GM21786 (cell line): ENCODE results near the gene CD274.
A peak's percentile ranks its signal among the peaks of the same experiment; 100 is the strongest.
"Not testable (repeated sequence)": the region's sequence is repeated elsewhere in the genome, so short reads cannot be mapped to it uniquely, and the experiment has no call there.

ENCODE experiments used
- ATAC-seq: cut with Tn5 transposase; IDR thresholded peaks from one replicate; pipeline ENCODE4 v1.9.1; 2021; ENCODE audit not compliant: unreplicated experiment

The CD274 gene

GRCh38 chr9:5460157-5460556 is 9.8 kb downstream of the CD274 start:
- no peak for ATAC-seq

GRCh38 chr9:5464831-5465330 is 14.5 kb downstream of the CD274 start:
- not testable (repeated sequence) for ATAC-seq

- no peak for ATAC-seq
Measured at GRCh38 chr9:5466005-5466404, 15.7 kb downstream of the CD274 start.

- ATAC-seq: no peak
Measured at GRCh38 chr9:5466766-5467165, 16.4 kb downstream of the CD274 start.

GRCh38 chr9:5468850-5469249 is 18.5 kb downstream of the CD274 start:
- ATAC-seq: no peak

GRCh38 chr9:5470122-5470521 is 19.8 kb downstream of the CD274 start:
- no peak for ATAC-seq

- ATAC-seq: no peak
Measured at GRCh38 chr9:5470816-5471215, 20.5 kb downstream of the CD274 start.

GRCh38 chr9:5475611-5476010 is 25.3 kb downstream of the CD274 start:
- not testable (repeated sequence) for ATAC-seq

GRCh38 chr9:5478206-5478605 is 27.9 kb downstream of the CD274 start:
- no peak for ATAC-seq

GRCh38 chr9:5479994-5480694 is 29.8 kb downstream of the CD274 start:
- peak; percentile 50 for ATAC-seq

- ATAC-seq: no peak
Measured at GRCh38 chr9:5480919-5481318, 30.6 kb downstream of the CD274 start.

GRCh38 chr9:5481322-5482040 is 31.1 kb downstream of the CD274 start:
- ATAC-seq: no peak

- ATAC-seq: no peak
Measured at GRCh38 chr9:5482194-5482593, 31.9 kb downstream of the CD274 start.

- no peak for ATAC-seq
Measured at GRCh38 chr9:5483306-5483705, 33.0 kb downstream of the CD274 start.

- no peak for ATAC-seq
Measured at GRCh38 chr9:5485378-5486085, 35.2 kb downstream of the CD274 start.

GRCh38 chr9:5486988-5487387 is 36.6 kb downstream of the CD274 start:
- no peak for ATAC-seq

GRCh38 chr9:5488221-5489008 is 38.1 kb downstream of the CD274 start:
- ATAC-seq: no peak

GRCh38 chr9:5489630-5490490 is 39.5 kb downstream of the CD274 start:
- no peak for ATAC-seq

GRCh38 chr9:5492965-5493678 is 42.8 kb downstream of the CD274 start:
- ATAC-seq: no peak
